B cell (primary cell): ENCODE results near the gene DENND1A. TPM values are rescaled to one million over a fixed set of nuclear protein-coding genes. Genes with fewer than 3 reads are reported as not detected.

Source experiments
- ATAC-seq: fragments of 200-7000 bp; cut with Tn5 transposase; one replicate; pipeline ENCODE4 v1.10.0; 2021; ENCODE audit warnings: low read depth, mild to moderate bottlenecking, moderate number of reproducible peaks, moderate library complexity
- CTCF ChIA-PET: fragments of 350-600 bp; sonication (Branson Sonifier 250); formaldehyde crosslinking; loops from one replicate; lab custom pipeline; 2021; ENCODE audit warnings: antibody characterized with exemption, inconsistent platforms; lab: Charles Lee
- POLR2A ChIA-PET: fragments of 350-600 bp; sonication (Branson Sonifier 250); formaldehyde crosslinking; loops from one replicate; lab custom pipeline; 2021; ENCODE audit warnings: antibody characterized with exemption; lab: Charles Lee
- DNase-seq: peaks from one replicate; pipeline ENCODE4 v3.0.0; 2013
- H2AFZ ChIP-seq: 2 replicates; pipeline ENCODE4 v1.6.1; 2012; ENCODE audit warnings: mild to moderate bottlenecking, low read depth, low read length; ENCODE audit not compliant: insufficient read depth, poor library complexity, severe bottlenecking
- H3K27ac ChIP-seq, 2 donors: 1 replicate in 1 of 2; 2 replicates in 1 of 2; pipeline ENCODE4 v1.5.1; 2012 to 2013; ENCODE audit warnings: low read length in 2 of 2, mild to moderate bottlenecking in 2 of 2, moderate library complexity in 1 of 2
- H3K27me3 ChIP-seq, 4 experiments: fragments of 200-600 bp in 1 of 4; sonication (generic) in 1 of 4; replicated peaks in 1 of 4; 1 replicate in 2 of 4; 2 replicates in 2 of 4; pipeline versions ENCODE4 v1.6.1 to v1.7.0; 2013 to 2016; ENCODE audit warnings: low read length in 3 of 4, mild to moderate bottlenecking in 2 of 4, mixed read lengths in 1 of 4, moderate library complexity in 1 of 4; ENCODE audit not compliant: insufficient read depth in 4 of 4, control insufficient read depth in 3 of 4; ENCODE audit errors: control extremely low read depth in 1 of 4
- H3K36me3 ChIP-seq, 2 experiments: replicated peaks in 1 of 2; 1 replicate in 1 of 2; 2 replicates in 1 of 2; pipeline versions ENCODE4 v1.6.1 to v1.7.1; 2013; ENCODE audit warnings: low read length in 1 of 2; ENCODE audit not compliant: insufficient read depth in 2 of 2, control insufficient read depth in 1 of 2; ENCODE audit errors: control extremely low read depth in 1 of 2, extremely low read depth in 1 of 2
- H3K4me1 ChIP-seq, 2 donors: fragments of 200-600 bp in 1 of 2; sonication (generic) in 1 of 2; 1 replicate in 1 of 2; 2 replicates in 1 of 2; pipeline versions ENCODE4 v1.5.1 to v1.6.1; 2013 to 2017; ENCODE audit warnings: low read length in 2 of 2; ENCODE audit not compliant: control insufficient read depth in 2 of 2, insufficient read depth in 2 of 2
- H3K4me2 ChIP-seq: replicated peaks from 2 replicates; pipeline ENCODE3; 2012; ENCODE audit warnings: mild to moderate bottlenecking, low read depth, low read length; ENCODE audit not compliant: poor library complexity, severe bottlenecking
- H3K4me3 ChIP-seq, 5 experiments: fragments of 200-600 bp in 1 of 5; sonication (generic) in 1 of 5; 1 replicate in 3 of 5; 2 replicates in 2 of 5; pipeline versions ENCODE4 v1.5.1 to v1.7.0; 2011 to 2016; ENCODE audit warnings: low read length in 4 of 5, mild to moderate bottlenecking in 4 of 5, low read depth in 2 of 5, control low read depth in 1 of 5, moderate library complexity in 1 of 5; ENCODE audit not compliant: insufficient read depth in 1 of 5; ENCODE audit errors: control extremely low read depth in 1 of 5, extremely low read depth in 1 of 5
- H3K79me2 ChIP-seq: fragments of 200-600 bp; sonication (generic); one replicate; pipeline ENCODE4 v1.6.0; 2016; ENCODE audit warnings: low read length; ENCODE audit not compliant: control insufficient read depth, insufficient read depth
- H3K9ac ChIP-seq: fragments of 200-600 bp; sonication (generic); 2 replicates; pipeline ENCODE4 v1.6.1; 2017; ENCODE audit warnings: mild to moderate bottlenecking, low read length, moderate library complexity
- H3K9me3 ChIP-seq, 3 donors: one replicate each; pipeline versions ENCODE4 v1.6.1 to v1.7.1; 2013; ENCODE audit warnings: low read length in 2 of 3; ENCODE audit not compliant: control insufficient read depth in 2 of 3, insufficient read depth in 1 of 3; ENCODE audit errors: control extremely low read depth in 1 of 3
- H4K20me1 ChIP-seq: 2 replicates; pipeline ENCODE4 v1.6.0; 2012; ENCODE audit warnings: mild to moderate bottlenecking, low read length; ENCODE audit not compliant: insufficient read depth, control insufficient read depth, poor library complexity, severe bottlenecking
- H3K27ac Mint-ChIP-seq: one replicate; pipeline ENCODE4 v1.8.0; 2021; ENCODE audit warnings: mixed read lengths
- H3K27me3 Mint-ChIP-seq: one replicate; pipeline ENCODE4 v1.8.0; 2021; ENCODE audit warnings: mixed read lengths
- H3K4me1 Mint-ChIP-seq: one replicate; pipeline ENCODE4 v1.8.0; 2021; ENCODE audit warnings: mixed read lengths
- H3K4me3 Mint-ChIP-seq: one replicate; pipeline ENCODE4 v1.8.0; 2021; ENCODE audit warnings: mixed read lengths
- H3K9me3 Mint-ChIP-seq: one replicate; pipeline ENCODE4 v1.8.0; 2022; ENCODE audit warnings: mixed read lengths; ENCODE audit not compliant: insufficient read depth
- EZH2 ChIP-seq: IDR thresholded peaks from 2 replicates; pipeline ENCODE4 v1.6.1; 2012; ENCODE audit warnings: borderline replicate concordance, low read depth, mild to moderate bottlenecking, moderate library complexity, low read length; ENCODE audit not compliant: insufficient read depth, poor library complexity, severe bottlenecking
- WGBS: methylation state at CpG from one replicate; pipeline ENCODE4 v1.1.5; 2013; ENCODE audit warnings: missing lambda C conversion rate; ENCODE audit not compliant: insufficient coverage; 5-methylcytosine and 5-hydroxymethylcytosine counted together
- intact Hi-C: fragments of 100-400 bp; cut with micrococcal nuclease; formaldehyde crosslinking; loops from one replicate; pipeline ENCODE4 v1.10.0; 2022
- polyA plus RNA-seq: library from polyadenylated mRNA; depleted of rRNA; stranded (reverse); fragments of >200 nt; gene quantifications from 2 replicates; pipeline ENCODE4 v1.2.3, GENCODE V29; 2012
- total RNA-seq, 2 donors: library from RNA; stranded (reverse); fragments of 120-200 nt in 1 of 2; gene quantifications; 1 replicate in 1 of 2; 2 replicates in 1 of 2; pipeline versions ENCODE4 v1.2.3 to v1.2.4, GENCODE V29; 2013 to 2022
- TF ChIP-seq, protein P1 (sequence below): fragments of 200-600 bp; IDR thresholded peaks from one replicate; pipeline ENCODE4 v1.8.0; 2022; ENCODE audit warnings: antibody characterized with exemption, mild to moderate bottlenecking

The DENND1A gene
- total and polyA plus RNA-seq, 2 donors (not counting 1 experiment from before 2014, with no cell fraction given) = 10.8 to 26.0 TPM

DNA sequence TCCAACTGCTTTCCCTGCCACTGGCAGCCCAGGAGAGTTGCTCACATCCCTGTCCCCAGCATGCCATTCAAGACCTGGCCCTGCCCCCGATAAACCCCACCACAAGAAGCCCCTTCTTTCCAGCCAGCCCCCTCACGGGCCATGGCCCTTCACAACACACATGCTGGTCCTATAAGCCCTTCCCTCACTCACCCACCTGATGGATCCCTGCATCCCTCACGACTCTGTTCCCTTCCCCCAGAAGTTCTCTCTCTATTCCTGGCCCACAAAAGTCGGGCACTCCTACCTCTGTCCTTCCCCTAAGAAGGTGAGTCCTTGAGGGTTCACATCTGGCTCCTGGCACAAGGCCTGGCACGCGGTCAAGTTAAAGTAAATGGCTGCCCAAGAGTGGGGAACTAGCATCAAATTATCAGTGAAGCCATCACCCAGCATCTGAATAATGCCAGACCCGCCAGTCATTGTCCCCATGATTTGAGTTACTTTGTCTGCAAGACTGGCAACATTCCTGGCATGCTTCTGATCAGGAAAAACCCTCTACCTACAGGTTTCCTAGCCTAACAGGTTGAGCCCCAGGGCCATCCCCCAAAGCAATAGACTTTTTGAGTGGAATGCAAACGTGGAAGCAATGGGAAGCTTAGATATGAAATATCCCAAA is 508.0 kb downstream of the DENND1A start:
- DNase-seq = no peak
- Histone ChIP-seq H3K27ac (no peak overlapping the region), H3K4me2 (no peak overlapping the region), H4K20me1 (no peaks in the 10 kb centered on the region), H3K79me2 (no peaks in the 10 kb centered on the region), H3K9ac (no peak overlapping the region), H3K9me3 (no peaks in the 10 kb centered on the region), H3K27me3 (no peaks in the 10 kb centered on the region), H3K36me3 (peaks cover 0 to 9% of the 10 kb centered on the region in 2 experiments), H2AFZ (no peak overlapping the region), H3K4me1 (peaks cover 4 to 9% of the 10 kb centered on the region in 2 donors), H3K4me3 (no peak overlapping the region)
- TF ChIP-seq, protein P1, sequence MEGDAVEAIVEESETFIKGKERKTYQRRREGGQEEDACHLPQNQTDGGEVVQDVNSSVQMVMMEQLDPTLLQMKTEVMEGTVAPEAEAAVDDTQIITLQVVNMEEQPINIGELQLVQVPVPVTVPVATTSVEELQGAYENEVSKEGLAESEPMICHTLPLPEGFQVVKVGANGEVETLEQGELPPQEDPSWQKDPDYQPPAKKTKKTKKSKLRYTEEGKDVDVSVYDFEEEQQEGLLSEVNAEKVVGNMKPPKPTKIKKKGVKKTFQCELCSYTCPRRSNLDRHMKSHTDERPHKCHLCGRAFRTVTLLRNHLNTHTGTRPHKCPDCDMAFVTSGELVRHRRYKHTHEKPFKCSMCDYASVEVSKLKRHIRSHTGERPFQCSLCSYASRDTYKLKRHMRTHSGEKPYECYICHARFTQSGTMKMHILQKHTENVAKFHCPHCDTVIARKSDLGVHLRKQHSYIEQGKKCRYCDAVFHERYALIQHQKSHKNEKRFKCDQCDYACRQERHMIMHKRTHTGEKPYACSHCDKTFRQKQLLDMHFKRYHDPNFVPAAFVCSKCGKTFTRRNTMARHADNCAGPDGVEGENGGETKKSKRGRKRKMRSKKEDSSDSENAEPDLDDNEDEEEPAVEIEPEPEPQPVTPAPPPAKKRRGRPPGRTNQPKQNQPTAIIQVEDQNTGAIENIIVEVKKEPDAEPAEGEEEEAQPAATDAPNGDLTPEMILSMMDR = no peak
- no peak for TF ChIP-seq EZH2
- no peak for ATAC-seq
- 96% methylated on average over 7 of the region's 8 CpGs for WGBS
- Mint-ChIP-seq H3K9me3 (no peaks in the 10 kb centered on the region), H3K4me3 (no peak overlapping the region), H3K4me1 (peaks cover 10% of the 10 kb centered on the region), H3K27me3 (no peaks in the 10 kb centered on the region), H3K27ac (no peak overlapping the region)
- ChIA-PET POLR2A (no interaction called here), CTCF (no interaction called here)
- intact Hi-C loops = no loop called here

DNA sequence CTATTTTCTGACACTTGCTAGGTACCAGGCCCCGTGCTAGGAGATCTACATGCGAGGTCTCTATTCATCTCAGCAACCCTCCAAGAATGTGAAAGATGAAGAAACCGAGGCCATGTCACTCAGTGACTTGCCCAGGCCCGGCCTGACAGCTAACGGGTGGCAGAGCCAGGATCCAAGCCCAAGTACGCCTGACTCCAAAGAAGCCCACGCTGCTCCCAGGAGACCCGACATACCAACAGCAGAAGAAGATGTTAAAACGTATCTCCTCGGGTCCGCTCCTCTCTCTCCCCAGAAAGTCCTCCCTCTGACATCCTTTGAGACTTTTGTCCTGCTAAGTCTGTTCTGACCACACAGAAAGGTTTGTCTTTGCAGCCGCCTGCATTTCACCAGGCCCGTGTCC is 508.7 kb downstream of the DENND1A start:
- H3K27ac Mint-ChIP-seq = no peak overlapping the region
- H4K20me1 ChIP-seq = no peaks in the 10 kb centered on the region
- peaks cover 0 to 10% of the 10 kb centered on the region in 2 experiments for H3K36me3 ChIP-seq
- DNase-seq = no peak
- peaks cover 0 to 1% of the 10 kb centered on the region in 2 donors for H3K4me1 ChIP-seq
- no peaks in the 10 kb centered on the region for H3K9me3 Mint-ChIP-seq
- TF ChIP-seq, protein P1 = no peak
- no peak for TF ChIP-seq EZH2
- ATAC-seq = no peak
- H3K27me3 Mint-ChIP-seq = no peaks in the 10 kb centered on the region
- H3K4me2 ChIP-seq = no peak overlapping the region
- POLR2A ChIA-PET = no interaction called here
- H3K4me3 ChIP-seq = no peak overlapping the region
- WGBS = 98% methylated on average over 13 of the region's 13 CpGs
- no peak overlapping the region for H3K9ac ChIP-seq
- H3K27me3 ChIP-seq = no peaks in the 10 kb centered on the region
- no peak overlapping the region for H3K27ac ChIP-seq
- H3K9me3 ChIP-seq = no peaks in the 10 kb centered on the region
- intact Hi-C loops = no loop called here
- H3K4me1 Mint-ChIP-seq = peaks cover 3% of the 10 kb centered on the region
- H3K79me2 ChIP-seq = no peaks in the 10 kb centered on the region
- CTCF ChIA-PET = no interaction called here
- H2AFZ ChIP-seq = no peak overlapping the region
- H3K4me3 Mint-ChIP-seq = no peak overlapping the region
